GM18861 (cell line): Measurements from ENCODE around the gene EARS2.
"Not testable (repeated sequence)": the region's sequence is repeated elsewhere in the genome, so short reads cannot be mapped to it uniquely, and the experiment has no call there.

Experiments used
- ATAC-seq: cut with Tn5 transposase; IDR thresholded peaks from one replicate; pipeline ENCODE4 v1.9.1; 2021; ENCODE audit not compliant: unreplicated experiment

The EARS2 gene

GRCh38 chr16:23556881-23557778, at the start of gene EARS2, which contains the start of gene UBFD1:
EARS2 (minus strand) TSS chr16:23557350; CDS start chr16:23557343, 7 bp downstream.
UBFD1 (plus strand) TSS chr16:23557727; CDS start chr16:23557743, 16 bp downstream.
- peak; percentile 82 for ATAC-seq

DNA sequence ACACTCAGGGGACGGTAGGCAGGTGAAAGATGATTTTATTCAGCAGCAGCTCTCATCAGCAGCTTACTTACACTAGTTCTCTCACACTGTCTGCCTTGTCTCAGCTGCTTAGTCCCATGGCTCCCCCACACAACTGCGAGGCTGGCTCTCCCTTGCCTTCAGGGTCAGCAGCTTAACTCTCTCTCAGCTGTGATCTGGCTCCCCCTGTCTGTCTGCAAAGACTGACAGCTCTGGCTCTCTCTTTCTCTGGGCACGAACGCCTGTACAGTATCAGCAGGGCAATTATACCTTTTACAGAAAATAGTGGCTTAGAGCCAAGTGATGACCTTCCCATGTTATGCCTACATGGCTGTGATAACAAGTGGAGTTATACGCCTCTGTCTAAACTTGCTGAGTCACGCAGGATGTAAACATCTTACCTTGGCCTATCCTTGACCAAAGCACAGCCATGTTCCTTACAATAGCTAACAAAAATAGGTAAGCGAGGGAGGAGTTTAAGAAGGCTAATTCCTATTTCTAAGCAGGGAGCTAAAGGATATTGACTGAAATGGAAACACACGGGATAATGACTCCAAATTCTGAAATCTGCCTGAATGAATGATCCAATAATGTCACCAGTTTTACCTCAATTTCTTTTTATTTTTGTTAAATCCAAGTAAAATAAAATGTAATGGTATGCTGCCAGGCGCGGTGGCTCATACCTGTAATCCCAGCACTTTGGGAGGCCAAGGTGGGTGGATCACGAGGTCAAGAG, 40.0 kb upstream of the EARS2 start:
- peak; percentile 38 for ATAC-seq

DNA sequence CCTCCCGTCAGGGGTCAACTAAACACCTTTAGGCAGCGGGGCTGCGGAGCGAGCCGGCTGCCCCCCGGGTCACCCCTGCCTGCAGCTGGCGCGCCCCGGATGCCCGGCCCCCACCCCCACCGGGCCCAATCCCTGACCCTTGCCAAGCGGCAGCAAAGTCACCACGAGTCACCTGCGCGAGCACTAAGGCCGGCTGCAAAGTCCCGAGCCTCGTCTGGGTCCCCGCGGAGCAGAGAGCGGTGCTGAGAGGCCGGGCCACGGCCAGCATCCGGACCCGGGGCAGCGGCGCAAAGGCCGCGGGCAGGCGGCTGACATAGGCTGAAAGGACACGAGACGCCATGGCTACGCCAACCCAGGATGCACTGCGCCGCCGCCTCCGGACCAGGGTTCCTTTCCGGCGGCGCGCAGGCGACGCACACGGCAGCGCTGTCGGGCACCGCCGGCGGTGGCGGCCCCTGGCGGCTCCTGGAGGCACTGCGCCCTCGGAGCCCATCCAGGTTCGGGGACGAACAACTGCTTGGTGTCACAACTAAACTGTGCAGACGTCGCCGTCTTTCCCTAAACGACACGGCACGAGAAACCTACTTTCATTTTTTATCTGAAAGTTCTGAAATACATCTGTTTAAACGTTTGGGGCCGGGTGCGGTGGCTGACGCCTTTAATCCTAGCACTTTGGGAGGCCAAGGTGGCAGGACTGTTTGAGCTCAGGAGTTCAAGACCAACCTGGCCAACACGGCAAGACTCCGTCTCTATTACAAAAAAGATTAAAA, 39.0 kb upstream of the EARS2 start, which contains the start of gene NDUFAB1:
Gene NDUFAB1 (minus strand): TSS at position 366 of the 770 bp plus-strand sequence. CDS start 26 bp downstream, at position 340.
- peak; percentile 84 for ATAC-seq

- ATAC-seq: peak; percentile 2
Measured at GRCh38 chr16:23595246-23595950, 38.2 kb upstream of the EARS2 start.

DNA sequence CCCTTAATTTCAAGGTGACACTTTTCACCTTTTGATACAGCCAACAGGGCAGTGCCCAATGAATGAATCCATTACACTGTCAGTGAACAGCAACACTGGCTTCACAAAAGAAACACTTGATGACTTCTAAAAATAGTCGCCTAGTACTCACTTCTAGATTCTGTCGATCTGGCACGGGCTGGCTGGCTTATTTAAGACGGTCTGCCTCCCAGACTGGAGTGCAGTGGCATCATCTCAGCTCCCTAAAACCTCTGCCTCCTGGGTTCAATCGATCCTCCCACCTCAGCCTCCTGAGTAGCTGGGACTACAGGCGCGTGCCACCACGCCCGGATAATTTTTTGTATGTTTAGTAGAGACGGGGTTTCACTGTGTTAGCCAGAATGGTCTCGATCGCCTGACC, 37.0 kb upstream of the EARS2 start:
- no peak for ATAC-seq

DNA sequence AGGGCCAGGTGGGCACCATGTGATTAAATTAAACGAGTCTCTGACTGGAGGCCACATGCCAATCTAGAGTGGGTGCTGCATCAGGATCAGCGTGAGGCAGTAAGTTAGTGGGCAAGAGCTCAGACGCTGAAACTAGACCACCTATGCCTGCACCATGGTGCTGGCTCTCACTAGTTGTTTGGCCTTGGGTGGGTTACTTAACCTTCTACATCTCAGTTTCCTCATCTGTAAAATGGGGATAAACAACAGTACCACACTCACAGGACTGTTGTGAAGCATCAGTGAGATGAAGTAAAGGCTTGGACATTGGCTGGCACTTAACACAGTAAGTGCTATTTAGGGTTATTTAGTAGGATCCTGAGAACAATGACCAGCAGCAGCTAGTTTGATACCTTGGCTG, 33.0 kb upstream of the EARS2 start:
- ATAC-seq: no peak

GRCh38 chr16:23587726-23588125, 30.6 kb upstream of the EARS2 start:
- no peak for ATAC-seq

- ATAC-seq: no peak
Measured at GRCh38 chr16:23584186-23585076, 27.3 kb upstream of the EARS2 start.

DNA sequence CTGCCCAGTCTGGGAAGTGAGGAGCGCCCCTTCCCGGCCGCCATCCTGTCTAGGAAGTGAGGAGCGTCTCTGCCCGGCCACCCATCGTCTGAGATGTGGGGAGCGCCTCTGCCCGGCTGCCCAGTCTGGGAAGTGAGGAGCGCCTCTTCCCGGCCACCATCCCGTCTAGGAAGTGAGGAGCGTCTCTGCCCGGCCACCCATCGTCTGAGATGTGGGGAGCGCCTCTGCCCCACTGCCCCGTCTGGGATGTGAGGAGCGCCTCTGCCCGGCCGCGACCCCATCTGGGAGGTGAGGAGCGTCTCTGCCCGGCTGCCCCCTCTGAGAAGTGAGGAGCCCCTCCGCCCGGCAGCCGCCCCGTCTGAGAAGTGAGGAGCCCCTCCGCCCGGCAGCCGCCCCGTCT, 26.1 kb upstream of the EARS2 start:
- ATAC-seq: not testable (repeated sequence)

DNA sequence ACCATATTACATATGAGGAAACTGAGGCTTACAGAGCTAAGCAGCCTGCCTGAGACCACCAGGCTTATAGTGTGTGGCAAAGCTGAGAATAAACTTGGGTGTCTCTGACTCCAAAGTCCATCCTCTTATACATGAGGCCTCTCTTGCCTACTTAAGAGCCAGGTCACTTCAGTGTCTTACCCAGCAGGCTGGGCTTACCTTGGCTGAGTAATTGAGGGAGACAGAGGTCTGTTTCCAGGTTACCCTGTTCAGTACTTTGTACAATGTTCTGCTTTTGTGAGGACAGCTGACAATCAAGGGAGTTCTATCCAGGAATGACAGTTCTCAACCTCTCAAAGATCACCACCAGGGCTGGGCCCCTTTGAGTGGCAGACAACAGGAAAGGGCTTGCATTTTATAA, 24.6 kb upstream of the EARS2 start:
- no peak for ATAC-seq

GRCh38 chr16:23580391-23580790, 23.2 kb upstream of the EARS2 start:
- no peak for ATAC-seq

DNA sequence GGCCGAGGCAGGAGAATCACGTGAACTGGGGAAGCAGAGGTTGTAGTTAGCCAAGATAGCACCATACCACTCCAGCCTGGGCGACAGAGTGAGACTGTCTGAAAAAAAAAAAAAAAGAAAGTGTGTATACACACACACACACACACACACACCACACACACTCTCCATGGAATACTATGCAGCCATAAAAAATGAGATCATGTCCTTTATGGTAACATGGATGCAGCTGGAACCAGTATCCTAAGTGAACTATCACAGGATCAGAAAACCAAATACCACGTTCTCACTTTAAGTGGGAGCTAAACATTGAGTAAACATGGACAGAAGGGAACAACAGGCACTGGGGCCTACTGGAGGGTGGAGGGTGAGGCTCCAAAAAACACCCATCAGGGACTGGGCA, 22.2 kb upstream of the EARS2 start:
- no peak for ATAC-seq

DNA sequence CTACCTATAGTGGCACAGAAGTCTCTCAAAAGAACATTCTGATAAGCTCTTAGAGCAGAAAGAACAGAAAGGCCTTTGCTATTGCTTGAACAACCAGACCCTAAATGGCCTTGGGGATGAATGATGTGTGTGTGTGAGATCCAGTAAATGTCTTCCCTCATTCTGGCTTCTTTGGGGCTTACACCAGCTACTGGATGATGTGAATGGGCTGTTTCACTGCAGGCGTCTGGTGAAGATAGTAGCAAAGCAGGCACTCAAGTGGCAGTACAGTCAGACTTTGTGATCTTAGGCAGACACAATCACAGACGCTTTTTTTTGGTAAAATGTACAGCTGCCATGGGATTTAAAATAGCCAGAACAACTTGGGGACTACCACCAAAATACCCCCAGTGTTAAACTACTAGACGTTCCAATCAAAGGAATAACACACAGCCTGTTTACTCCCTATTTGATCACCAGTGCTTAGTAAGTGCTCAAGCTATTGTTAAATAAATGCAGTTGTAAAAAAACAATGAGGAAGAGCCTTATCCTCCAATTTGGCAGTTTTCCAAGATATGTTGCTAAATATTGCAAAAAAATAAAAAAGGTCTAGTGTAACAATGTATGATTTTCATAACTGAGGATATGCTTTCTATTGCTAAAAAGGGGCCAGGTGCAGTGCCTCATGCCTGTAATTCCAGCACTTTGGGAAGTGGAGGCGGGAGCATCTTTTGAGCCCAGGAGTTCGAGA, 21.1 kb upstream of the EARS2 start:
- no peak for ATAC-seq

GRCh38 chr16:23577493-23577892, 20.3 kb upstream of the EARS2 start:
- ATAC-seq: no peak

GRCh38 chr16:23575834-23576233, 18.7 kb upstream of the EARS2 start:
- no peak for ATAC-seq

DNA sequence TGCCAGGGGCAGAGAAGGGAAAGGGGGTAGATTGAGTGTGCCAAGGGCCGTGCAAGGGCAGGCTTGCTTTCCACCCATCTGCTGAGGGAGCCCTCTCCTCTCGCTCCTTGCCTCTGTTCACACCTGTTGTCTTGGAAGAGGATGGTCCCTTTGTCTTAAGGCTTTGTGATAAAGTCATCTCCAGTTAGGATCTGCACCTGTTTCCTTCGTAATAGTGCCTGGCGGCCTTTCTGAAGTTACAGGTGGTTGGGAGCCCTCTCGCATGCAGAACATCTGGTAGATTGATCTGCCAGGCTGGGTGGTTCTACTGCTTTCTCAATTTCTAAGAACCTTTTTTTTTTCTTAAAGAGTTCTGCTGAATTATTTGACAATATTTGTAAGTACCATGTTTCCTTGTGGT, 16.7 kb upstream of the EARS2 start:
- ATAC-seq: no peak

DNA sequence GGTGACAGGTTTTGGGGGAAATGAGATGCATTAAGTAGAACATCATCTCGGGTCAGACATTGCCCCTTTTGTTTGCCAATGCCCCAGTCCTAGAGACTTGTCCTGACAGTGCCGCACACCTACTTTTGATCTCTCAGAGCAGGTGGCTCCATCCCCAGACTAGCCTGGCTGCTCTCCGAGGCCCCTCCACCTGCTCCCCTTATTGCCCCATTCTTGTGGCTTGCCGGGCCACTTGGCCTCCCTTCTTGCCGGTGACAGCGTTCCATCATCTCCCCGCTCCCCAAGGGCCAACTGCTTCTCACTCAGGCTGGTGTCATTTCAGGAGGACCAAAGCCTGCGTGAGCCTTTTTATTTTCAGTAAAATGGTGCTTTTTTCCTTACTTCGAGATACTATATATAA, 15.2 kb upstream of the EARS2 start:
- ATAC-seq: no peak

DNA sequence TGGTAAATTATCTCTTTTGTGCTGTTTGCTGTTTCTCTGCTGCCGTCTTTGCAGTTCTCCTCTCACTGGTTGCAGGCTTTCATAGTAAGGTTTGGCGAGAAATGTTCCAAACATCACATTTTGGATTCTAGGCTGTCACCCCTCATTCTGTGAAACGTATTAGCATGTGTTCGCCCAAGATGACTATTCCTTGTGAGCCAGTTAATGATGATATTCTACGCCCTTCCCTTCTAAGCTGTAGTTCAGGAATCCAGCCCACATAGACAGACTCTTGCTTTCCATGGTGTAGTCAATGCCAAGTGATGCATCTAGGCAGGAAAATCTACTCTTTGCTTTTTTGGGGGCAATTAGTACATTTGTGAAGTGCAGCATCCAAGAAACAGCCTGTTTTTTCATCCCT, 14.7 kb upstream of the EARS2 start:
- ATAC-seq: no peak
